CD4-positive, alpha-beta T cell (primary cell): Measurements from ENCODE around the gene ZNF182. TPM values are rescaled to one million over a fixed set of nuclear protein-coding genes. Genes with fewer than 3 reads are reported as not detected.

Experiments
- ATAC-seq: fragments of 200-7000 bp; cut with Tn5 transposase; one replicate; pipeline ENCODE4 v1.10.0; 2022; ENCODE audit warnings: mild to moderate bottlenecking; ENCODE audit not compliant: poor library complexity
- CTCF ChIA-PET: fragments of 350-600 bp; sonication (Branson Sonifier 250); formaldehyde crosslinking; loops from one replicate; lab custom pipeline; 2021; ENCODE audit warnings: antibody characterized with exemption, inconsistent platforms; lab: Charles Lee
- POLR2A ChIA-PET: fragments of 350-600 bp; sonication (Branson Sonifier 250); formaldehyde crosslinking; loops from one replicate; lab custom pipeline; 2021; ENCODE audit warnings: antibody characterized with exemption, inconsistent platforms; lab: Charles Lee
- DNase-seq, 14 experiments: peaks; one replicate each; pipeline ENCODE4 v3.0.0-alpha.2; 2013 to 2020; ENCODE audit warnings: mixed read lengths in 2 of 14
- H3K27ac ChIP-seq, 2 donors: one replicate each; pipeline versions ENCODE4 v1.5.1 to v1.7.0; 2013; ENCODE audit warnings: low read length in 2 of 2, low read depth in 1 of 2, mild to moderate bottlenecking in 1 of 2
- H3K27me3 ChIP-seq, 2 experiments: 1 replicate in 1 of 2; 2 replicates in 1 of 2; pipeline versions ENCODE4 v1.6.1 to v1.7.0; 2013; ENCODE audit warnings: low read length in 2 of 2, control low read depth in 1 of 2, mild to moderate bottlenecking in 1 of 2, moderate library complexity in 1 of 2; ENCODE audit not compliant: insufficient read depth in 2 of 2, control insufficient read depth in 1 of 2
- H3K36me3 ChIP-seq: one replicate; pipeline ENCODE4 v1.6.1; 2013; ENCODE audit warnings: low read length, control low read depth; ENCODE audit not compliant: insufficient read depth
- H3K4me1 ChIP-seq: one replicate; pipeline ENCODE4 v1.6.1; 2013; ENCODE audit warnings: low read length, control low read depth; ENCODE audit not compliant: insufficient read depth
- H3K4me3 ChIP-seq: one replicate; pipeline ENCODE4 v1.5.1; 2013; ENCODE audit warnings: mild to moderate bottlenecking, low read length, moderate library complexity
- H3K9me3 ChIP-seq, 2 experiments: 1 replicate in 1 of 2; 2 replicates in 1 of 2; pipeline versions ENCODE4 v1.6.1 to v1.7.0; 2013; ENCODE audit warnings: low read length in 2 of 2, mild to moderate bottlenecking in 2 of 2, control low read depth in 1 of 2, moderate library complexity in 1 of 2; ENCODE audit not compliant: control insufficient read depth in 1 of 2, insufficient read depth in 1 of 2
- H3K27ac Mint-ChIP-seq: one replicate; pipeline ENCODE4 v1.8.0; 2020; ENCODE audit warnings: mixed read lengths
- H3K27me3 Mint-ChIP-seq: one replicate; pipeline ENCODE4 v1.8.0; 2021; ENCODE audit warnings: mixed read lengths
- H3K36me3 Mint-ChIP-seq: one replicate; pipeline ENCODE4 v1.8.0; 2021; ENCODE audit warnings: low read depth, mixed read lengths
- H3K4me1 Mint-ChIP-seq: one replicate; pipeline ENCODE4 v1.8.0; 2021; ENCODE audit warnings: low read depth, mixed read lengths
- H3K4me3 Mint-ChIP-seq: one replicate; pipeline ENCODE4 v1.8.0; 2020; ENCODE audit warnings: mild to moderate bottlenecking, mixed read lengths
- H3K9me3 Mint-ChIP-seq: one replicate; pipeline ENCODE4 v1.8.0; 2020; ENCODE audit warnings: mixed read lengths
- intact Hi-C, 2 experiments: fragments of 100-400 bp; cut with DNase I in 1 of 2; cut with micrococcal nuclease in 1 of 2; formaldehyde crosslinking; loops; one replicate each; pipeline versions ENCODE4 v1.15.1 to v1.9.0; 2023 to 2025; cut with DNase I, micrococcal nuclease
- total RNA-seq, 174 experiments: library from RNA in 2 of 174; stranded (reverse) in 2 of 174; gene quantifications; one replicate each; pipeline ENCODE4 v1.2.3 and lab custom pipeline; 2021 to 2026
- TF ChIP-seq, protein P1 (sequence below): fragments of 200-600 bp; IDR thresholded peaks from one replicate; pipeline ENCODE4 v1.8.0; 2022; ENCODE audit warnings: antibody characterized with exemption, mild to moderate bottlenecking

ZNF182 gene
- total RNA-seq, 2 experiments from 2014 or later = 4.8 to 5.0 TPM

DNA sequence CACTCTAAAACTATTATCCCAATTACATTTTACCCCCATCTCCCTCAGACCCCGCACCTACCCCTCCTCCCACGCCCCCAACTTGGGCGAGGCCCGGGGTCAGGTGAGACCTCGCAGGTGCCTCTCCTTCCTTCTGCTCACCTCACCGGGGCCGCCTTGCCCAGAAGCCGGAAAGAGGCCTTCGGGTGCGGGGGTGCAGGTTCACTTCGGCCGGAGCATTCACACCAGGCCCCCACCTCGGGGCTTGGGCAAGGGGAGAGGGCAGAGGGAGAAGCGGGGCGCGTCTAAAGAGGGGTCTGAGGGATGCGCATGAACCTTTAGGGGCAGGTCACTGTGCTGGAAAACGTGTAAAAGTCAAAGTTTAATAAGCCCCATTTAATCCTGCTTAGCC, 427 bp downstream of the ZNF182 start:
- Mint-ChIP-seq H3K4me1 (peaks cover 37% of the 10 kb centered on the region), H3K27ac (peak overlapping the region; percentile 87), H3K36me3 (peaks cover 35% of the 10 kb centered on the region), H3K9me3 (no peaks in the 10 kb centered on the region), H3K4me3 (peak overlapping the region; percentile 96), H3K27me3 (no peaks in the 10 kb centered on the region)
- DNase-seq (peak in 4 of 14 experiments; percentile 13 to 38 (median 32)), ATAC-seq (peak; percentile 5)
- ChIA-PET CTCF (no interaction called here), POLR2A (interaction anchor here (1.4 kb wide), 1 partner anchor 18 kb away, joined by 3 read pairs; no protein-coding TSS in a partner anchor)
- Histone ChIP-seq H3K4me3 (peak overlapping the region; percentile 78), H3K9me3 (no peaks in the 10 kb centered on the region), H3K36me3 (peaks cover 6% of the 10 kb centered on the region), H3K27ac (peak overlapping the region; percentile 73 to 82), H3K27me3 (no peaks in the 10 kb centered on the region), H3K4me1 (peaks cover 11% of the 10 kb centered on the region)
- TF ChIP-seq, protein P1, sequence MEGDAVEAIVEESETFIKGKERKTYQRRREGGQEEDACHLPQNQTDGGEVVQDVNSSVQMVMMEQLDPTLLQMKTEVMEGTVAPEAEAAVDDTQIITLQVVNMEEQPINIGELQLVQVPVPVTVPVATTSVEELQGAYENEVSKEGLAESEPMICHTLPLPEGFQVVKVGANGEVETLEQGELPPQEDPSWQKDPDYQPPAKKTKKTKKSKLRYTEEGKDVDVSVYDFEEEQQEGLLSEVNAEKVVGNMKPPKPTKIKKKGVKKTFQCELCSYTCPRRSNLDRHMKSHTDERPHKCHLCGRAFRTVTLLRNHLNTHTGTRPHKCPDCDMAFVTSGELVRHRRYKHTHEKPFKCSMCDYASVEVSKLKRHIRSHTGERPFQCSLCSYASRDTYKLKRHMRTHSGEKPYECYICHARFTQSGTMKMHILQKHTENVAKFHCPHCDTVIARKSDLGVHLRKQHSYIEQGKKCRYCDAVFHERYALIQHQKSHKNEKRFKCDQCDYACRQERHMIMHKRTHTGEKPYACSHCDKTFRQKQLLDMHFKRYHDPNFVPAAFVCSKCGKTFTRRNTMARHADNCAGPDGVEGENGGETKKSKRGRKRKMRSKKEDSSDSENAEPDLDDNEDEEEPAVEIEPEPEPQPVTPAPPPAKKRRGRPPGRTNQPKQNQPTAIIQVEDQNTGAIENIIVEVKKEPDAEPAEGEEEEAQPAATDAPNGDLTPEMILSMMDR = no peak
- intact Hi-C loops = no loop called here

DNA sequence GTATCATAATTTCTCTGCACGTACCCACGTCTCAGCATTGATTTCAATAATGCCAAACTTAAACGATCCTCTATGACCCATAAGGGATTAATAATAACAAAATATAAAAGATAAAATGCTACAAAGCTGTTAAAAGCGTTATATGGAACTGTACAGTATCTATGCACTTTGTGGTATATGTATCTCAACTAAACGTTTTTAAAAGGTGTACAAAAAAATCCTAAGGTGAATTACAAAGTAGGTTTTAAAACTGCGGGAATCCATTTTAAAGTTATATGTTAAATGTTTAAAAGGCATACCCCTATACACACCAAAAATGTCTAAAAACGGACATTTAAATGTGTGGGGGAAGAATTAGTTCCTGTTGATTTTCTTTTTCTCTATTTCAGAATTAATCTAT, 860 bp downstream of the ZNF182 start:
- intact Hi-C loops = no loop called here
- H3K27ac Mint-ChIP-seq = peak overlapping the region; percentile 87
- CTCF ChIA-PET = no interaction called here

DNA sequence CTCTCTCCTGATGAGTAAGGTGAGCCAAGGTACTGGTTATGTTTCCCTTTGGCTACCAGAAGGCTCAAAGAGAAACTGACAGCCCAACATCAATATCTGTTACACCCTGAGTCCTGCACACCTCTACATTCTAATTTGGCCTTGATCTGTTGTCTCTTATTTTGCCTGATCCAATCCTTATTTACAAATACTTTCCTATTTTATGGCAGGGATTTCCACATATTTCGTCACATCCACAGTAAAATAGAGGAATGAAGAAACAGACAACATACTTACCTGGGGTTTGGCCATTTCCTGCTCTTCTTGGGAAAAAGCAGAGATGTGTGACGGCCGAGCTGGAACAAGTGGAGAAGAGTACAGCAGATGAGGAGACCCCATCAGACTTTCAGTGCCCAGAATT, 1.5 kb downstream of the ZNF182 start:
- H3K27ac Mint-ChIP-seq = peak overlapping the region; percentile 87
- H3K4me3 ChIP-seq = no peak overlapping the region
- ATAC-seq (no peak), DNase-seq (no peak)
- H3K27ac ChIP-seq = no peak overlapping the region
- intact Hi-C loops = no loop called here
- H3K9me3 Mint-ChIP-seq = no peaks in the 10 kb centered on the region
- H3K36me3 Mint-ChIP-seq = peaks cover 45% of the 10 kb centered on the region
- no peaks in the 10 kb centered on the region for H3K27me3 ChIP-seq
- H3K9me3 ChIP-seq = no peaks in the 10 kb centered on the region
- H3K4me3 Mint-ChIP-seq = peak overlapping the region; percentile 80
- ChIA-PET CTCF (no interaction called here), POLR2A (interaction anchor here (1.4 kb wide), 1 partner anchor 19 kb away, joined by 3 read pairs; no protein-coding TSS in a partner anchor)
- H3K4me1 ChIP-seq = peaks cover 11% of the 10 kb centered on the region
- H3K27me3 Mint-ChIP-seq = no peaks in the 10 kb centered on the region
- peaks cover 6% of the 10 kb centered on the region for H3K36me3 ChIP-seq
- TF ChIP-seq, protein P1 = no peak
- peaks cover 37% of the 10 kb centered on the region for H3K4me1 Mint-ChIP-seq

More for the DNA sequence above, 860 bp downstream of the ZNF182 start:
- Histone ChIP-seq H3K27ac (peak overlapping the region in 1 of 2 donors; percentile 82), H3K9me3 (no peaks in the 10 kb centered on the region), H3K27me3 (no peaks in the 10 kb centered on the region), H3K4me3 (peak overlapping the region; percentile 78), H3K36me3 (peaks cover 6% of the 10 kb centered on the region), H3K4me1 (peaks cover 11% of the 10 kb centered on the region)
- peaks cover 37% of the 10 kb centered on the region for H3K4me1 Mint-ChIP-seq
- TF ChIP-seq, protein P1 = no peak
- ATAC-seq (no peak), DNase-seq (no peak)
- peaks cover 39% of the 10 kb centered on the region for H3K36me3 Mint-ChIP-seq
- H3K9me3 Mint-ChIP-seq = no peaks in the 10 kb centered on the region
- POLR2A ChIA-PET = interaction anchor here (1.4 kb wide), 1 partner anchor 18 kb away, joined by 3 read pairs; no protein-coding TSS in a partner anchor
- no peaks in the 10 kb centered on the region for H3K27me3 Mint-ChIP-seq
- H3K4me3 Mint-ChIP-seq = peak overlapping the region; percentile 96
